ENCODE results near the gene TENT4A.
A peak's percentile ranks its signal among the peaks of the same experiment; 100 is the strongest.
"Not testable (repeated sequence)": the region's sequence is repeated elsewhere in the genome, so short reads cannot be mapped to it uniquely, and the experiment has no call there.

TENT4A gene

GRCh38 chr5:6713274-6714225 is at the start of gene TENT4A:
TSS of gene TENT4A (plus strand) at chr5:6713432. CDS start at chr5:6713984, 552 bp downstream.
- DNase-seq, result peak; percentile 35

DNA sequence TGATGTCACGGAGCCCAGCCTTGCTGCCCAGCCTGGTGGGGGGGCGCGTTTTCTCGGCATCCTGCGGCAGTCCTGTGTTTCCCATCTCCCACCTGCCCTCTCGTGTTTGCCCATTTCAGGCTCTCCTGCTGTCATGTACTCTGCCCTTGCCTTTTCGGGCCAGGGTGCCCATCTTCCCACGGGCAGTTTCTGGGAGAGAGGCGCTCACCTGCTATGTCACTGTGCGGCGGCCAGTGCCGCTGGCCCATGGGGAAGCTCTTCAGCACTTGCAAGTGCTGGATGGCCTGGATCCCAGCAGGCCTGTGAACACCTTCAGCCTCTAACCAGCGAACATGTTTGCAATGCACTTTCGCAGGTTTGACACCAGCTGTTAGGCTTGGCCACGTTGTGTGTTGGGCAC is 46.5 kb upstream of the TENT4A start:
- no peak for DNase-seq

DNA sequence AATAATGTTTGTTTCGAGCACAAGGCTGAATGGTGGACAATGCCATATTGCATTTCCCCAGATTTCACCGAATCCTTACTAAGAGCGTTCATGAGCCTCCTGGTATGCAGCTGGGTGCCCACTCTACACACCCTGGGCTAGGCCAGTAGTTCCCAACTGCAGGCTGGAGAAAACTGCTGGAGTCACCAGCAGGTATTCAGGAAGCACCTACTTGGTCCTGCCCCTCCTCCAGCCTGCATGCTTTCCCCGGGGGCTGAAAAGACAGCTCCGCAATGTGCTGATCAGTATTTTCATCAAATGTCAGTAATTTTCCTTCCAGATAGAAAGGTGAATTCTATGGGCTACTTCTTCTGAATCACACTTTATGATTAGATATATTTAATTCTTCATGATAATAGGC is 45.6 kb upstream of the TENT4A start:
- DNase-seq, result no peak

- not testable (repeated sequence) for DNase-seq
Measured at GRCh38 chr5:6668717-6669116, 44.5 kb upstream of the TENT4A start.

DNA sequence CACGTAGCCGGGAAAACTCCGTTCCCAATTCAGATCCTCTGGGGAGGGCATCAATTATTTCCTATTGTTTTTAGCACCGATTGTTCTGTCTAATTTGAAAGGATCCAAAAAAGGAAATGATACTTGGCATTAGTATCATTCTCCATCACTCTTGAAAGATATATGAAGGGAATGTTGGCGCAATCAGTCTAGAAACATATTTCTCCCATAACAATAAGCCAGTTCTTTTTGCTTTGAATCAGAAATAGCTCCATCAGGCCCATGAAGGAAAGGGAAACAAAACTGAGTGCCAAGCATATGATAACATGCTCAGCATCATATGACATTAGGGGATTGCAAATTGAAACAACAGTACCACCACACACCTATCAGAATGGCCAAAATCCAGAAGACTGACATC is 40.2 kb upstream of the TENT4A start:
- no peak for DNase-seq

DNA sequence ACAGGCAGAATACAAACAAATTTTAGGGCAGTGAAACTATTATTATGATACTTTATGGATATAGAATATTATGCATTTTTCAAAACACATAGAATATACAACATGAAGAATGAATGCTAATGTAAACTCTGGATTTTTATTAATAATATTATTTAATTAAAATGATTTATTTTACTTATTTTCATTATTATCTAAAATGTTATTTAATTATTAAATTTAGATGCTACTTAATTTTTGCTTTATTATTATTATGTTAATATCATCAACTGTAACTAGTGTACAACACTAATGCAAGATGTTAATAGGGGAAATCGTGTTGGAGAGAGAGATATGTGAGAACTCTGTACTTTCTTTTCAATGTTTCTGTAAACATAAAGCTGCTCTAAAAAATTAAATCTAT is 39.3 kb upstream of the TENT4A start:
- no peak for DNase-seq

DNA sequence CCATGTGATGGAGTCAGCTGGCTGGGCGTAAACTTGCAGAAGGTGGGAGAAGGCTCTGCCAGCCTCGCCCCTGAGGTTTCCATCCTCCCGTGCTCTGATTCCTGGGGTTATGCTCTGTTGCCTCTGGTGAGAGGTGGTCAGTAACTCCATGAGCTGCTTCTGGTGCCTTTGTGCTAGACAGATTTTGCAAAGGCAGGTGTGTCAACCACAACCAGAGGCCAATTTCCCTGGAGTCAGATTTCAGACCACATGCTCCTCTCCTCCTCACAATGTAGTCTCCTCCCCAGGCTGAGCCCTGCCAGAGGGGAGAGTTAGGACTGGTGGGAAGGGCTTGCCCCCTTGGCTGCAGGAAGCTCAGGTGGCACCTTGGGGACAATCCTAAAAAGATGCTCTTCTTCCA is 38.8 kb upstream of the TENT4A start:
- DNase-seq, result no peak

DNA sequence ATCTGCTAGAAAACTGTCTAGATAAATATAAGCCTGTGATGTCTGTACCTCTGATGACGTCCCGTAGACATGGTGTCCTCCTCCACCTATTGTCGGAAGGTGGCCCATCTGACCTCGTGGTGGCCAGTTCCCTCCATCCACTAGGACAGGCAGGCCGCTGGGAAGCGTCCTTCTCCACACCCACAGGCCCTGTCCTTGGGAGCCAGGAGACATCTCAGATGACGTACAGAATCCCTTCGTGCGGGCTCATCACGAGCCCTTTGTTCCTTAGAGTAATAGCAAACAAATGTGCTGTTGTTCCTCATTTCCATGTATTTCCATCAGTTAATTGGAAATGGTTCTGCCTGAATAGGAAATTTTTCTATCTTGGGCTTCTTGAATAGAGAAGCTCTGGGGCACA is 38.3 kb upstream of the TENT4A start:
- DNase-seq, result no peak

- no peak for DNase-seq
Measured at GRCh38 chr5:6675784-6676491, 37.3 kb upstream of the TENT4A start.

GRCh38 chr5:6676702-6677101 is 36.5 kb upstream of the TENT4A start:
- DNase-seq, result no peak

DNA sequence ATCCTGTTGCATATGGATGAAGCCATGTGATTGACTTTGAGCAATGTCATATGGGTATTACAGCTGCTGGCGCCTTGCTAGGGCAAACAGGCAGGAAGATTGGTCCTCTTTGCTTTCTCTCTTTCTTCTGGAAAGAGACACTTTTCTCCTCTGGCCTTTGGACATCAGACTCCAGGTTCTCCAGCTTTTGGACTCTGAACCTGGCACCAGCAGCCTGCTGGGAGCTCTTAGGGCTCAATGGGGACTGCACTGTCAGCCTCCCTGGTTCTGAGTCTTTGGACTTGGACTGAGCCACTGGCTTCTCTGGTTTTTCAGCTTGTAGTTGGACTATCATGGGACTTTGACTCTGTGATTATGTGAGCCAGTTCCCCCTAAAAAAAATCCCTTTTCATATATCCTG is 34.8 kb upstream of the TENT4A start:
- no peak for DNase-seq

DNA sequence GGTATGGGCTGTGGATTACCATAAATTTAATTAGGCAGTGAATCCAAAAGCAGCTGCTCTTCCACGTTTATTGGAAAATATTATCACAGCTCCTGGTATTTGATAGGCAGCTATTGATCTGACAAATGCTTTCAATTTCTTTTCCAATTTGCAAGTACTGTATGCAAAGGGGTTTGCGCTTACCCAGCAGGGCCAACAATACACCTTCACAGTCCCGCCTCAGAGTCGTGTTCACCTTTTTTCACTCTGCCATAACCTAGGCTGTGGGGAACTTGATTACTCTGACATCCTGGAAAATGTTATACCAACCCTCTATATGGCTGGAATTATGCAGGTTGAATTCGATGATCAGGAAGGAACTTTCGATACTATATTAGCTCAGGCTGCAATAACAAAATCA is 32.3 kb upstream of the TENT4A start:
- no peak for DNase-seq

DNA sequence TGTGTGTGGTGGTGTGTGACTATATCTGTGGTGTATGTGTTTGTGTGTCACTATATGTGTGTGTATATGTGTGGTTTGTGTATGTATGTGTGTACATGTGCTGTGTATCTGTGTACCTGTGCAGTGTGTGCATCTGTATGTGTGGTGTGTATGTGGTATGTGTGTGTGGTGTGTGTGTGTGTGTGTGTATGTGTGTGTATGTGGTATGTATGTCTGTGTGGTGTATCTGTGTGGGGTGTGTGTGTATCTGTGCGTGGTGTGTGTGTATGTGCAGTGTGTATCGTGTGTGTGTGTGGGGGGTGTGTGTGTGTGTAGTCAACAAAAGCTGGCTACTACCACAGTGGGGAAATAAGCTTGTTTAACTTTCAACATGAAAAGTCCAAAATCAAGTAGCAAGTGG is 31.6 kb upstream of the TENT4A start:
- no peak for DNase-seq

- DNase-seq, result no peak
Measured at GRCh38 chr5:6682239-6682638, 31.0 kb upstream of the TENT4A start.

DNA sequence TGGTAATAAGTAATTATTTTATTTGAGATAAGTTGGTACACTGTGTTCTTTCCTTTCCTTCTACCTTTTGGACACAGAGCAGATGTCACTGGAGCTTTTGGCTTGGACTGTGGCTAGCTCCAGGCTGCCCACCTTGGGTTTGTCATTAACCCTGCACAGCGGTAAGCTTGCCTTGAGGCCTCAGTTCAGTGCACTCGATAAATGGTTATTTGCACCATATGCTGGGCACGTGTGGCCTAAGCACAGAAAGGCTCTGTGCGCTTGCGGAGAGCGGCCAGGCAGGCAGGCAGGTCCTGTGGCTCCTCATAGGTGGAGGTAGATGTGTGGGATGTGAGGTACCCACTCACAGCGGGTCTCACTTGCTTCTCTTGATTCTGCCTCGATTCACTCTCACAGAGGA is 30.0 kb upstream of the TENT4A start:
- DNase-seq, result no peak

DNA sequence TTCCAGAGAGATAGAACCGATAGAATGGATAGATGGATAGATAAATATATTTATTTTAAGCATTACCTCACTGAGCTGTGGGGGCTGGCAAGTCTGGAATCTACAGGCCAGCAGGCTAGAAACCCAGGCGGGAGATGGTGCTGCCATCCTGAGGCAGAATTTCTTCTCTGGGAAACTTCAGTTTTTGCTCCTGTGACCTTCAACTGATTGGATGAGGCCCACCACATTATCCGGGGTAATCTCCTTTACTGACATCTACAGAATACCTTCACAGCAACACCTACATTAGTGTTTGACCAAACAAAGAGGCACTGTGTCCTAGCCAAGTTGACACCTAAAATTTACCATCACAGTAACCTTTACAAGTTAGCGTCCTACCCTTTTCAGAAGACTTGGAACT is 29.2 kb upstream of the TENT4A start:
- no peak for DNase-seq

DNA sequence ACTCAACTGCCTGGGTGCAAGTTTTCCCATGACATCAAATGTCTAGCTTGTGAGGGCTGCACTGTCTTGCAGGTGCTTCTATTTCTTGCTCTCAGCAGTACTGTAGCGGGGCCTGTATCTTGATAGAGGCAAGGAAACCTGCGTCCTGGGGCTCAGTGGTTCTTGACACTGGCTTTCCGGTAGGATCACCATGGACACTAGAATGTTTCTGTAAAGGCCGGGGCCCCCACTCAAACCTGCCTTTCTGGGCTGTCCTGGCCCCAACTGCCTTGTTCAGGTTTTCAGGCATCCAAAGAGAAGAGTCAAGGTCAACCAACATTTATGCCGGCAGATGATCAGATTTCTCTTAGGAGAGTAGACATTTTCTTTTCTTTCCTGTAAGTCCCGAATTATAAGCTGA is 26.7 kb upstream of the TENT4A start:
- DNase-seq, result no peak

DNA sequence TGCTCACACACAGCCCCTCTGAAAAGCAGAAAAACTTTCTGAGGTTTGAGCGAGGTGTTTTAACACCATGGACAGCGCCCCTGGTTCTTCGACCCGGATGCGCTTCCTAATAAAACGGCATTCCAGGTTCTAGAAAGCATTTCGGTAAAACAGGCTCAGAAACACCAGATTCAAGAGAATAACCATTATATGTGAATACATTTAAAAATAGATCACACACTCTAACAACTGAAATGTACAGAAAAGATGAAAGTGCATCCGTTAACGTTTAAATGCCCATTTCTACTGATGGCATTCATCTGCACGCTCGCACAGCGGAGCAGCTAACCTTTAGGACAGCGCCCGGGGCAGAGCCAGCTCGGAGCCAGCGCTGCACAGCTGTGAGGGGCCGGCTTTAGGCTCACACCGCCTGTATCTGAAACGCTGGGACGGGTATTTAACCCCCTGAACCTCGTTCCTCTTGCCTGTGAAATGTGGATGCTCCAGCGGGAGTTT is 26.3 kb upstream of the TENT4A start:
- DNase-seq, result peak; percentile 87

GRCh38 chr5:6687505-6687904 is 25.7 kb upstream of the TENT4A start:
- DNase-seq, result no peak

GRCh38 chr5:6692906-6693305 is 20.3 kb upstream of the TENT4A start:
- no peak for DNase-seq

- DNase-seq, result no peak
Measured at GRCh38 chr5:6698696-6699095, 14.5 kb upstream of the TENT4A start.

- DNase-seq, result no peak
Measured at GRCh38 chr5:6699357-6699756, 13.9 kb upstream of the TENT4A start.

- DNase-seq, result no peak
Measured at GRCh38 chr5:6700074-6700684, 13.1 kb upstream of the TENT4A start.
